C4-2B (cell line): ENCODE measurements around the gene ANKRD52.

ENCODE experiments used
- ZFX ChIP-seq: fragments of 450-650 bp; IDR thresholded peaks from 2 replicates; pipeline ENCODE4 v1.6.1; 2017
- TF ChIP-seq, protein P1 (sequence below): fragments of 450-650 bp; conservative IDR thresholded peaks from 2 replicates; pipeline ENCODE4 v1.5.1; 2017; ENCODE audit warnings: mild to moderate bottlenecking

GRCh38 chr12:56258068-56258819 lies at the start of gene ANKRD52:
- TF ChIP-seq, protein P1, sequence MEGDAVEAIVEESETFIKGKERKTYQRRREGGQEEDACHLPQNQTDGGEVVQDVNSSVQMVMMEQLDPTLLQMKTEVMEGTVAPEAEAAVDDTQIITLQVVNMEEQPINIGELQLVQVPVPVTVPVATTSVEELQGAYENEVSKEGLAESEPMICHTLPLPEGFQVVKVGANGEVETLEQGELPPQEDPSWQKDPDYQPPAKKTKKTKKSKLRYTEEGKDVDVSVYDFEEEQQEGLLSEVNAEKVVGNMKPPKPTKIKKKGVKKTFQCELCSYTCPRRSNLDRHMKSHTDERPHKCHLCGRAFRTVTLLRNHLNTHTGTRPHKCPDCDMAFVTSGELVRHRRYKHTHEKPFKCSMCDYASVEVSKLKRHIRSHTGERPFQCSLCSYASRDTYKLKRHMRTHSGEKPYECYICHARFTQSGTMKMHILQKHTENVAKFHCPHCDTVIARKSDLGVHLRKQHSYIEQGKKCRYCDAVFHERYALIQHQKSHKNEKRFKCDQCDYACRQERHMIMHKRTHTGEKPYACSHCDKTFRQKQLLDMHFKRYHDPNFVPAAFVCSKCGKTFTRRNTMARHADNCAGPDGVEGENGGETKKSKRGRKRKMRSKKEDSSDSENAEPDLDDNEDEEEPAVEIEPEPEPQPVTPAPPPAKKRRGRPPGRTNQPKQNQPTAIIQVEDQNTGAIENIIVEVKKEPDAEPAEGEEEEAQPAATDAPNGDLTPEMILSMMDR: peak; percentile 96
- TF ChIP-seq ZFX: peak; percentile 100
